GM19023 (cell line): ENCODE measurements around the gene KCTD19.

Experiments
- ATAC-seq: cut with Tn5 transposase; IDR thresholded peaks from one replicate; pipeline ENCODE4 v1.9.1; 2021; ENCODE audit warnings: mild to moderate bottlenecking, moderate library complexity; ENCODE audit not compliant: unreplicated experiment

Gene KCTD19

DNA sequence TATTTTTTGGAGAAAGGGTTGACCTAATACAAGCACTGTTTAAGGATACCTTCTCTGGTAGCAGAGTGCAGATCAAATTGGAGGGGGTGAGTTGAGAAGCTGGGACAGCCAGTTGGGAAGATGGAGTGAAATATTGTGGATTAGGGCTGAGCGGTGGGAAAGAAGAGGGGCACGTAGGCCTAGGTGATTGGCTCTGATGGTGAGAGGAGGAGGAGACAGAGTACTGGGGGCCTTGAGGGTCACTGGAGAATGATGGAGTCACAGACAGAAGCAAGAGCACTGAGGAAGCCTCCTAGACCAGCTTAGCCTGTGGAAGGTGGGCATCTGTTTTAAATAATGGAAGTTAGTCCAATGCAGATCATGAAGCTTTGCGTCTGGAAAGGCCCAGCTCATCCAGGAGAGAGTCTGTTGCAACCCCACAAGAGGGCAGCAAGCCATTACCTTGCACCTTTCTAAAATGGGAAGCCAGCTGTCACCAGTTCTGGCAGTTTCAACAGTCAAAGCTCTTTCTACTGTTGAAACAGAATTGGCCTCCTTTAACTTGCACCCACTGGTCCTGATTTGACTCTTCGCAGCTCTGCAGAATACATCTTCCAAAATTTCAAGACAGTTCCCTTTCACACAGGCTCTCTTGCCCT lies 66.0 kb downstream of the KCTD19 start:
- ATAC-seq, result no peak

DNA sequence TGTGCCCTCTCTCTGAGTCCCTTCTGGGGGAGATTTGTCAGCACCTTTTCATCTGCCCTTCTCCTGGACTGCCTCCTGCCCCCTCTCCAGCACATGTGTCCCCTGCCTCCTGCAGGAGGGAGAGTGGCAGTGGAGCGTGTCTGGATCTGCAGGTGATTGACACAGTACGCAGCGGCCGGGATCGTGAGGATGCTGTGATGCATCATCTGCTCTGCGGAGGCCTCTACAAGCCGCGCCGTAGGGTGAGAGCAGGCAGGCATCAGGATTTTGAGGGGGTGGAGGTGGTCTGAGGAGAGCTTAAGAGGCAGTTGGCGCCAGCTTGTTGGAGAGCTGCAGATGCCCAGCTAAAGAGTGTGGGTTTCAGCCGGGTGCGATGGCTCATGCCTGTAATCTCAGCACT lies 66.8 kb downstream of the KCTD19 start:
- ATAC-seq, result no peak

DNA sequence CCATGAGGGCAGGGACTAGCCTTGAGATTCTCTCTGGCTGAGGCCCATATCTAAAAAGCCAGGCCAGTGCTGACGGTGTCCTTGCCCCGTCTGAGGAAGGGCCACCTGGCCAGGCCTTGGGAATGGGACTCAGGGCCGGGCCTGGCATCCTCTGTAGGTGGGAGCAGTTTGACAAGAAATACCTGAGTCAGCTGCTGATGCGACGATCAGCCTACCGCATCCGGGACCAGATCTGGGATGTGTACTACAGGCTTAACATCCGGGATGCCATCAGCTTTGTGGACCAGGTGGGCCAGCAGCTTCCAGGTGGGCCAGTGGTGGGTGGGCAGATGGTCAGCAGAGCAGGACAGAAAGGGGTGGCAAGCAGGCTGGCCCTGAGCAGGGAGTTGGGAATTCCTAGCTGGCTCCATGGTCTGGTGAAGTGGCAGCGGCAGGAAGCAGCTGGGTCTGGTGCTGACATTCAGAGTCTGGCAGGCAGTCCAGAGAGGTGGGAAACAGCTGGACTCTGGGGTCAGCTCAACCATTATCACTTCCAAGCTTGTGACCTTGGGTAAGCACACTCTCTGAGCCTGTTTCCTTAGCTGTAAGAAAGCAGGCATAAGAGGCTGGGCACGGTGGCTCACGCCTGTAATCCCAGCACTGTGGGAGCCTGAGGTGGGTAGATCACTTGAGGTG lies 68.2 kb downstream of the KCTD19 start:
- no peak for ATAC-seq

DNA sequence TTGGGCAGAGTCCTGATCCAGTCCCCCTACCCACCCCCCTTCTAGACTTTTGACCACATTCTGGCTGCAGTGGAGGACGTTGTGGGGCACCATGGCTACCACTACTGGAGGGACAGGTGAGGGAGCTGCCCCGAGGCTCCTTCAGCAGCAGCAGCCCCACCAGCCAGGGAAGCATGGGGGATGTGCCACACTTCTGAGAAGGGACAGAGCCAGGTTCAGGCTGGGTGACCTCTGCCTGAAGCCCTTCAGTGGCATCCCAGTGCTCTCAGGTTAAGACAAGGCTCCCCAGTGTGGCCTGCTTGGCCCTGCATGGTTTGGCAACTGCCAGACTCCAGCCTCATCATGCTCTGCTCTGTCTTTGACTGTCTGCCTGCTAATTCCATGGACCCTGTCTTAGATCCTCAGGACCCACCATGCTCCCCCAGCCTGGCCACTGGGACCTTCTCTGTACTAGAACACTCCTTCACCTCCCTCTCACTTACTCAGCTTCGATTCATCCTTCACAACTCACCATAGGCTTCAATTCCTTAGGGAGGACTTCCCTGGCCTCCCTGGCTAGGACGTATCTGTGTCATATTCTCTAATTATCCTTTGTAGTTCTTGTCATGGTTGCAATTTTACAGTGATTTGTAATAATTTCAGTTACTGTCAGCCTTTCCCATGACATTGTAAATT lies 68.9 kb downstream of the KCTD19 start:
- no peak for ATAC-seq

DNA sequence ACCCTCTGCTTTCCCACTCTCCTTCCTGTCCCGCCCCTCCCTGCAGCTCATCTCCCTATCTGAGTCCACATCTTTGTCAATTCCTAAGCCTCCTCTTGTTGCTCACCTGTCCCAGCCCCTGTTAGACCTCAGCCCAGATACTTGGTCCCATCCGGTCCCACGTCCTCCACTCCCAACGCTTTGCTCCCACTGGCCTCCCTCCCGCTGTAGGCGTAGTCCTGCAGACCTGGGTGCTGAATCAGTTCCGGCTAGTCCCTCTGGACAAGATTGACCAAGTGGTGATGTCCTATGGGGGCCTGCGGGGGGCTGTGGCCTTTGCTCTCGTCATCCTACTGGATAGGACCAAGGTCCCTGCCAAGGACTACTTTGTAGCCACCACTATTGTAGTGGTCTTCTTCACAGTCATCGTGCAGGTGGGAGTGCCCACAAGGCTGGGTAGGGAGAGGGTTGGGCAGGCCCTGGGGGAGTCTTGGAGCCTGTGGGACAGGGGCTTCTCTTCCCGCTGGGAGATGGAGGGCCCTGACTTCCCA lies 69.8 kb downstream of the KCTD19 start:
- no peak for ATAC-seq

DNA sequence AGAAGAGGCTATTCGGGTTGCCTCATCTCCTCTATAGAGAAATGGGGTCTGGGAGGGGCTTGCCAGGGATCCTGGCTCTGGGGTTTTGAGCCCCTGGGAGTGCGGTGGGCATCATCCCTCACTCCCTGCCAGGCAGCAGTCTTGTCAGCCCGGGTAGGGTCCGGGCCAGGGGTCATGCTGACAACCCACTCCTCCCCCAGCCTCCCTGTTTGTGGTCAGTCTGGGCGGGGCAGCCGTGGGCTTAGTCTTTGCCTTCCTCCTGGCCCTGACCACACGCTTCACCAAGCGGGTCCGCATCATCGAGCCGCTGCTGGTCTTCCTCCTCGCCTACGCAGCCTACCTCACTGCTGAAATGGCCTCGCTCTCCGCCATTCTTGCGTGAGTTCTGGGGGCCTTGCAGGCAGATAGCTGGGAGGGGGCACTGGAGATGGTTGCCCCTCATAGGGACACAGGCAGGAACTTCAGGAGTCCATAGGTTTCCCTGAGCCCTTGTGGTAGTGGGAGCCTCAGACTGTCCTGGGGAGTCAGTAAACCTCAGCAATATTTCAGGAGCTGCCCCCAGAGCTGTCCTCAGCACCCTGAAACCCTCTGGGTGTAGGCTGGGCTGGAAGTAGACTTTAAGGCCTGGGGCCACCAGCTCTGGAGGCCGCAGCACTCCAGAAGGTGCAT lies 70.9 kb downstream of the KCTD19 start:
- no peak for ATAC-seq

DNA sequence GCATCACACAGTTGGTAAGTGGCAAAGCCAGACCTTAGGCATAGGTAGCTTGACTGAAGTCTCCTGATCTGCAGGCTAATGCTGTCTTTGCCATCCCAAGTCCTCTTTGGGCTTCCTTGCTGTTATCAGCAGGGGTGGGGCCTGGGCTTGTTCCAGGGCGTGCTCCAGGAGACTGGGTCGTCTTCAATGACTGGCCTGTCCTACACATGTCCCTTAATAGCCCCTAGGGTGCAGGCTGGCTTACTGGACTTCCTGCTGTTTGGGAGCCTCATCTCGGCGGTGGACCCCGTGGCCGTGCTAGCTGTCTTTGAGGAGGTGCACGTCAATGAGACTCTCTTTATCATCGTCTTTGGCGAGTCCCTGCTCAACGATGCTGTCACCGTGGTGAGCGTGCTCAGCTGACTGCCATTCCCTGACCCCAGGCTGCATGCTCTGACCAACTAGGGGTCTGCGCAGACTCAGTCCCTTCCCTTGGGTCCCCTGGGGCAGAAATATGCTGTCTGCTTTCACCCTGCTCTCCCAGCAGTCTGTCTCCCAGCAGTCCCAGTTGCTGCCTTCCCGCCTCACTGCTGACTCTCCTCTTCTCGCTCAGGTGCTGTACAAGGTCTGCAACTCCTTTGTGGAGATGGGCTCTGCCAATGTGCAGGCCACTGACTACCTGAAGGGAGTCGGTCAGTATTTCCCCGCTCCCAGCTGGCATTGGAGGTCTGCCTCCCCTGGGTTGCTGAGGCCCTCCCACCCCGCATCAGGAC lies 71.6 kb downstream of the KCTD19 start:
- ATAC-seq, result no peak

DNA sequence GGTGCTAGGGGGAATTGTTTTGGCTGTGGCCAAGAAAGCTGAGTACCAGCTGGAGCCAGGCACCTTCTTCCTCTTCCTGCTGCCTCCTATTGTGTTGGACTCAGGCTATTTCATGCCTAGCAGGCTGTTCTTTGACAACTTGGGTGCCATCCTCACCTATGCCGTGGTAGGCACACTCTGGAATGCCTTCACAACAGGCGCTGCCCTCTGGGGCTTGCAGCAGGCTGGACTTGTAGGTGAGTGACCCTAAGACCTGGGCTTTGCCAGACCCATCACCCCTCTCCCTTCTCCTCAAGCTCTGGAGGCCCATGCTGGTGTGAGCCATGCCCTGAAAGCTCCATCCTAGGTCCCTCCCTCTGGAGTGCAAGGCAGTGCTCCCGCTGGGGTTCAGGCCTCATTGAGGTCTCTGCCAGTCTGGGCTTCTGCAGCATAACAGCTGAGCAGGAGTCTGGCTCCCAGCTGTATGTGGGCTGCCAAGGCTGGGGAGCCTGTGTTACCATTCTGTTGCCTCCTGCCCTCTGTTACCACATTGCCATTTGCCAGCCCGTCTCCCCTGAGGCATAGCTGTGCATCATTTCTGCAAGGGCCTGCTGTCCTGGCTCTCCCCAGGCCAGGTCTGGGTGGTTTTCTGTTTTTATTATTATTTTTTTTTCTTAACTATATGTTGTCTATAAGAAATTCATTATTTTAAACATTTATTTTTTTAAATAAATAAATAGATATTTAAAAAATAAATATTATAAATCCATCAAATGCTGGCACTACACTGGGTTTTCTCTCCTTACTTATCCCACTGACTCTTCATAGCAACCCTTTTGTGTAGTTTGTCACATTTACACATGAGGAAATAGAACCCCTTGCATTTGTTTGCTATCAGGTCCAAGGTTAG lies 73.7 kb downstream of the KCTD19 start:
- no peak for ATAC-seq

DNA sequence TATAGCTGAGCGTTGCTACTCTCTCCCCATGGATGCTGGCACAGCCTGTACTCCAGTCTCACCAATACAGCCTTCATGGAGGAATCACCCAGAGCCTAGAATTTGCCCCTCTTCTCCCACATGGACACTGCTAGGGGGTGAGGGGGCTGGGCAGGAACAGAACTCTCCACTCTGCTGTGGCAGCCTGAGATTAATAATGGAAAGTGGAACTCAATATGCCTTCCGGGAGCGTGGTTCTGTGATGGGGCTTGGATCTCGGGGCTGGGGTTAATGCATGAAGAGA lies 76.6 kb downstream of the KCTD19 start:
- no peak for ATAC-seq

DNA sequence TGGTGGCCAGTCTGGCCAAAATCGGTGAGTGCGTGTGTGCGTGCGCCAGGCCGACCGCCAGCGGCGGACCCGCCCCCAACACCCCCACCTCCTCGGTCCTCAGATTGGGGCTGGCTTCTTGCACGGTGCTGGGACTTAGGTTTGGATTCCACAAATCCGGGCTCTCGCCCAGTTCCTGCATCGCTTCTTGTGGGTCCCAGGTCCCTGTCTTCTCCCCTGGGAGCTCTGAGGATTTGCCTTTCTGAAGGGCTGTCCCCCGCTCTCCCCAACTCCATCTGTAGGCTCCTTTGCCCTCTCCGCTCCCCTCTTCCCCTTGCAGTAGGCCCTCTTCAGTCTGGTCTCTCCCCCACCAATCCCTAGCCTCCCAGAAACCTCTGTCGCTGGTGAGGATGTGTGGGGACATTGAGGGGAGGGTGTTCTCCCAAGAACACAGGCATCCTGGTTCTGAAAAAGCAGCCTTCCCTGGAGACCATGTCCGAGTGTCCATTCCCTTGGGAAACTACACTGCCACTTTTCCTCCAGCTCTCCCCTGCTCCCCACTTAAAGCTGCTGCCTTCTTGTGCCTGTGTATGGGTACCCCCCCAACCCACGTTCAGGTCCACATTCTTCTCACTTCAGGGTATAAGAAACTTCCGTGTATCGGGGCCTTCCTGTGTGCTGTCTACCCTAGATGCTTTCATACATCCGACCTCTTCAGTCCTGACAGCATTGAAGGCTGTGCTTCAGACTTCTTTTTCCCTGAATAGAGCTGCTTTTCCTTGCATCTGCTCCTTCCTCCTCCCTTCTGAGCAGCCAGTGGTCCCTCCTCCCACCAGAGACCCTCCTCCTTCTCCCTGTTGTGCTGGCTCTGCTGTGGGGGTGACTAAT lies 77.1 kb downstream of the KCTD19 start:
- ATAC-seq, result no peak

DNA sequence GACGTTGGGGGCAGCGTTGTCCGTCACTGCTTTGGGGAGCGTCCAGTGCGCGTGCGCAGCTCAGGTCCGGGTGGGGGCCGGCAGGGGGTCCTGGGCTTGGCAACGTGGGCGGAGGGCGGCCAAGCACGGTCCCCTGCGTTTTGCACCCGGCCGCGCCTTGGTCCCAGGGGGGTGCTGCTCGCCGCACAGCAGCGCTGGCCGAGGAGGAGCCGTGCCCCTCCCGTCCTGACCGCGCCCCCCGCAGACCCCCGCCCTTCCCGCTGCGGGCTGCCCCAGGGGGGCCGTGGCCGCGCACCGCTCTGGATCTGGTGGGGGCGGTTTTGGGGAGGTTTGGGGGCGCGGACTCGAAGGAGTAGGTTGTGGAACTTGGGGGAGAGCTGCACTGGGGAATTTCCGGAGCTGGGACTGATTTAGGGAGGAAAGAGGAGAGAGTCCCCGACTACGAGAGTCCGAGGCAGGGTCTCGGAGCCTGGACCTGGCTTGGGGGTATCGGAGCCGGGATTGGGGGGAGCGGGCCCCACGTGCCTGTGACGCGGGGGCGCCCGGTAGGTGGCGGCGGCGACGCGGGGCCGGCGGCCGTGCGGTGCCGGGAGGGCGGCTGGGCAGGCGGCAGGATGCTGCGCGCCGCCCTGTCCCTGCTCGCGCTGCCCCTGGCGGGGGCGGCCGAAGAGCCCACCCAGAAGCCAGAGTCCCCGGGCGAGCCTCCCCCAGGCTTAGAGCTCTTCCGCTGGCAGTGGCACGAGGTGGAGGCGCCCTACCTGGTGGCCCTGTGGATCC lies 78.0 kb downstream of the KCTD19 start, which contains the start of gene SLC9A5:
TSS of gene SLC9A5 (plus strand) at position 579 of the 777 bp plus-strand sequence. CDS start at position 615, 36 bp downstream.
- no peak for ATAC-seq

DNA sequence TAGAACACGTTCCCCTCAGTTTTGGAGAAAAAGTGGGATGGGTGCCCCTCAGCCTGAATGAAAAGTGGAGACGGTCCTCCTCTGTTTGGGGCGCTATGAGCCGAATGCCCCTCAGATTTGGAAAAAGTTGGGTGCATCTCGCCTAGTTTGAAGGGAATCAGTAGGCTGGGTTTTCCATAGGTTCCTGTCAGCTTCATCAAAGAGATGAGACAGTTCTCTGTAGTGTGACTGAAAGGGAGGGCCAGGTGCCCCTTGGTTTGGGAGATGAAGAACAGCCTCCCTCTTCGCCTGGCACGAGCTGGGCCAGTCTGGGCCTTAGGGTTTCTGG lies 78.5 kb downstream of the KCTD19 start:
- no peak for ATAC-seq

DNA sequence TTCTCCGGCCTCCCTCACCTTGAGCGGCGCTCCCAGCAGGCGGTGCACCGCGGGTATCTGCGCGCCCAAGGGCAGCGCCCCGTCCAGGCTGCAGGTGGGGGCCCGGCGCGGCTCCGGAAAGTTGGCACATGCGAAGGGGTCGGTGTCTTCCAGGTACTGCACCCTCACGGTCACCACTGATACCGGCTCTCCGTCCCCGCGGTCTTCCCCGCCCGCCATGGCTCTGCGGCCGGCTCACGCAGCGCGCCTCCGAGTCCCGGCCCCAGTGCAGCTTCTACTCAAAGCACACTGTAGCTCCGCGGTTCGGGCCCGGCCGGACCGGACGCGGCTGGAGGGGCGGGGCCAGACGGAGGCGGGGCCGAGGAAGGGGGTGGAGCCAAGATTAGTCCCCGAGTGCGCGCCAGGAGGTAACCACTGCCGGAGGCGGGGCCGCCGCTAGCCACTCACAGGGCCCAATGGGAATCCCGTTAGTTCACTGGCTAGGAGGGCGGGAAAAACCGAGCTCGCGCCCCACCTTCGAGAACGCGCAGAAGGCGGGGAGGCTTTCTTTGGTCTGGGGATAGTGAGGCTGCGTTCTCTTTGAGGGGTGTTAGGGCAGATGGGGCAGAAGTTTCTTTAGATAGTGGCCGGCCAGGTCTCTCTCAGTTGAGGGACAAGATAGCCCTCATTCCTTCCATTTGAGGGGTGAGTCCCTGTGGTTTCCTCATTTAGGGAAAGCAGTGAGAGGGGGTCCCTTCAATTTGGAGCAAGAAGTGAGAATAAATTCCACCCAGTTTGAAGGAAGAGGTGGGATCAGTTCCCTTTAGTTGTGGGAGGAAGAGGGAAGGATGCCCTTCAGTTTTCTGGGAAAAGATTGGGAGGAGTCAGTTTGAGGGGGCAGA lies 79.1 kb downstream of the KCTD19 start, which contains the start of gene FHOD1:
TSS of gene FHOD1 (minus strand) at position 290 of the 881 bp plus-strand sequence. CDS start at position 219, 71 bp downstream.
- ATAC-seq, result peak; percentile 49

DNA sequence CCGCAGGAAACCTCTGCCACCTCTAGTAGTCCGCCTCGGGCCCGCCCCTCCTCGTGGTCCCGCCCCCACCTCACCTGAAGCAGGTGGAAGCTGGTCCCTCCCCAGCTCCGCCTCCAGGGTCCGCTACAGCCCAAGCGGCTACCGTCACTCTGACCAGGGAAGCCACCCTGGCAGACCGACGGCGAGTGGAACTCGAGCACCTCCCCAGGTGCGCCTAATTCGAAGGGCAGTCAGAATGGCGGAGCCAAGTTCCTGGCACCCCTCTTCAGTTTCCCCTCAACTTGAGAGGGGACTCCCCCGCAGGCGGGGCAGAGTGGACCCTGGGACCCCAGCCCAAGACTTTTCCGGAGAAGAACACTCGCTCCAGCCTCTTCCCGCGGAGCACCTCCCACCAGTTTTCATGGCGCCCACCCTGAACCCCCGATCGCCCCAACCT lies 79.8 kb downstream of the KCTD19 start:
- peak; percentile 15 for ATAC-seq

DNA sequence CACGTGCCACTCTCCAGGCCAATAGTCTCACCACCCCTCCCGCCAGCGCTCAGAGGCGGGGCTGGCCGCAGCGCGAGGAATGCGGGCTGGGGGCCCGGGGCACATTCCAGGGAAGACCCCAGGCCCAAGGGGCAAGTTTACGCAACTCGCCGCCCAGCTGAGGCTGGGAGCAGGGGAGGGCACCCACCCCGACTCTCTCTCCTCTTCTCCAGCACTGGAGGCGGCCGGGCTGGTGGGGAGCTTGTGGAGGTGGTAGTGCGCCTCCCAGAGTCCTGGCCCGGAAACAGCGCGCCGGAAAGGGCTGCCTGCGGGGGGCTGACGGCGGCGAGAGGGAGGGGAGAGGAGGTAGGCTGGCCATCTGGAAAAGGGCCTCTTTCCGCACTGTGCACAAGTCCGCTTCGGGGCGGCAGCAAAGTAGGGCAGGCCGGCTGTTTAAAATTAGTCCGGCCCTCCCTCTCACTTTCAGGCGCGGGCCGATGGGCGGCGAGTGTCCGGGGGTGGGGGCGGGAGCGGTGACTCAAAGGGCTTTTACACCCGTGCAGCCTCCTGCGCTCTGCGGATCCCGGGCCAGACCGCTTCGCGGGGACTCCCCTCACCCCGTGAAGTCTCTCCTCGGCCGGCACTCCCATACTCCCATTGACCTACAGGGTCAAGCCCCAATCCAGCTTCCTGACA lies 80.3 kb downstream of the KCTD19 start:
- ATAC-seq, result peak; percentile 26

DNA sequence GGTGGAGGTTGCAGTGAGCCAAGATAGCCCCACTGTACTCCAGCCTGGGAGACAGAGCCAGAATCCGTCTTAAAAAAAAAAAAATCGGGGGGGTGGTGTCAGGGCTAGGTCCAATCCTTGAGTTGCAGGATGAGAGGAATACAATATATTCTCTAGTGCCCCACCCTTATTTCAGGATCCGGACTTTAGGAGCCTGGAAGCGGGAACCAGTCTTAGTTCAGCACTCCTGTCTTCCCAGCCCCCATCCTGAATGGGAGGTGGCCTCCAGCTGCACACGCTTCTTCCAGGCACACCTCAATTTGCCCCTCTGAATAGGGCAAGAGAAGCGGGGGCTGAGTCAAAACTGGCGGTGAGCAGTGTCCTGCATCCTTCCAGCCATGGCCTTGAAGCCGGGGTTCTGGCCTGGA lies 80.9 kb downstream of the KCTD19 start:
- no peak for ATAC-seq

DNA sequence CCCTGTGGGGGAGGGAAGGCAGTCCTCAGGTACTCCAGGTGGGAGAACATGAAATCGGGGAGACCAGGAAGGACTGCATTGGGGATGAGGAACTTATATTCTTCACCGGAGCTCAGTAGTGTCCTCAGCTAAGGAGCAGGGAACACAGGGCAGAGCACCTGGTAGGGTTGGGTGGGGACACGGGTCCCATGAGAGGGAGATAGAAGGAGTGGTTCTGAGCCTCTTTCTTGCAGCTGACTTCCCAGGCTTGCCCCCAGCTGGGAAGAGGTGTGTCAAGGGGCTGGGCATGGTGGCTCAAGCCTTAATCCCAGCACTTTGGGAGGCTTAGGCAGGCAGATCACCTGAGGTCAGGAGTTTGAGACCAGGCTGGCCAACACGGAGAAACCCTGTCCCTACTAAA lies 81.4 kb downstream of the KCTD19 start:
- no peak for ATAC-seq
